GM15510 (cell line): ENCODE data around the gene WASF3.

Source experiments
- POLR2A ChIP-seq: IDR thresholded peaks from 3 replicates; pipeline ENCODE4 v1.6.1; 2011; ENCODE audit warnings: borderline replicate concordance; ENCODE audit not compliant: insufficient read length; ENCODE audit errors: extremely low read depth

WASF3 gene

DNA sequence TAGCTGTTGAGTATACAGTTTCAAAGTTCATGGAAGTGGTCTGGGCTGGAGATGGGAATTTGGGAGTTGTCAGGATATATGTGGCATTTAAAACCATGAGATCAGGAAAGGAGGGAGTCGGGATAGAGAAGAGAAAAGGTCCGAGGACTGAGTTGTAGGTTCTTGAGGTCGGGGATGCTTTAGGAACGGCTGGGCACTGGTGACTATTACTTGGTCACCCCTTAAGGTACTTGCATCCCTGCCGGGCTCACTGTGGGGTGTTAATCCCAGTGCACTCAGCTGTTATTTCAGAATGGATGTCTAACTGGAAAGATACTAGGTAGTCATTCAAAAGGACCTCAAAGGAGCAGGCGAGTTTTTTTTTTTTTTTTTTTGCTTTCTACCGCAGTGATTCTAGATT, 34.2 kb downstream of the WASF3 start:
- TF ChIP-seq POLR2A = no peak

DNA sequence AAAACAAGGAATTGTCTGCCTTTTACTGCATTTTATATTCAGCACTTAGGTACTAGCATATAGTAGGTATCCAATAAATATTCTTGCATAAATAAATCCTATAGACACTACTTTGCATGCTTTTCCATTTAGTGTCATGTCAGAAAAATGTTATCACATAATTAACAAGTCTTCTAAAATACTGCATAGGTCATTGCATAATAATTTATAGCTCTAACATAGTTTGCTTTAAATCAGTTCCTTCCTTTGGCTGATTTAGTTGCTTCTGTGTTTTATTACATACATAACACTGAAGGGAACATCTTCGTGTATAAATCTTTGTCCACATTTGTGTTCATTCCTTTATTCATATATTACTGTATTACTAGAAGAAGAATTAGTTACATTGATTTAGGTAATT, 36.2 kb downstream of the WASF3 start:
- no peak for TF ChIP-seq POLR2A

GRCh38 chr13:26594363-26594762, 36.9 kb downstream of the WASF3 start:
- TF ChIP-seq POLR2A = no peak

- TF ChIP-seq POLR2A = no peak
Observed at GRCh38 chr13:26596458-26596857, 39.0 kb downstream of the WASF3 start.

DNA sequence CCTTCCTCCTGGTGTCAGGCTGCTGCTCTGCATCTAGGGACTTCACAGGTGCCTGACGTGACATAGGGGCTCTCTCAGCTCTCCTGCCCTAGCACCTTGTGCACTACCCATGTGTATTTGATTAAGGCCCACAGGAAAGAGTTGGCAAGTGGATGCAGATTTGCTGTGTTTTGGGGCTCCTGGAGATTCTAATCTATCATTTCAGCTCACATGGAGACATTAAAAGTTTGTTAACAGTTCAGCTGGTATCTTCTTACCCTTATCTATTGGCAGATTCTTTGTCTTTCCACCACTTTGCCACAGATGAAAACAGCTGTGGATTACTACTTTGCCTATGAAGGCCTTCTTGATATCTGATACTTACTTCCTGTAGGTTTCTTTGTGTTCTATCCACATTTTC, 41.9 kb downstream of the WASF3 start:
- no peak for TF ChIP-seq POLR2A

- no peak for TF ChIP-seq POLR2A
Observed at GRCh38 chr13:26599860-26600259, 42.4 kb downstream of the WASF3 start.

- no peak for TF ChIP-seq POLR2A
Observed at GRCh38 chr13:26600343-26600742, 42.9 kb downstream of the WASF3 start.

DNA sequence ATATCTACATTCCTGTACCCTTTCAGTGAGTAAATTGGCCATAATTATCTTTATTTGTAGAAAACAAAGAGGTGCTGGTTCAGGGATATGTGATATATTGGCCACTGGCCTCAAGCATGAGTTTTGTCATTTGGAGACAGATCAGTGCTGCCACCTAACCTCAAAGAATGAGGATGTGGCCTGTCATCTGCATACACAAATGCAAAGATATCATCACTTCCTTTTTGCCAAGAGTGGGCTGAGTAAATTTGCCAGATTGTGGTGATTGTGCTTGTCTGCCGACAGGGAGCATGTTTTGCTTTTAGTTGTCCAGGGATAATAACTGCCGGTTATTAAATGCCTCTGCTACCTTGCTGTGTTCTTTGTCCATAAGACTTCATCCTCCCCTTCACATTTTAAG, 44.2 kb downstream of the WASF3 start:
- TF ChIP-seq POLR2A = no peak

DNA sequence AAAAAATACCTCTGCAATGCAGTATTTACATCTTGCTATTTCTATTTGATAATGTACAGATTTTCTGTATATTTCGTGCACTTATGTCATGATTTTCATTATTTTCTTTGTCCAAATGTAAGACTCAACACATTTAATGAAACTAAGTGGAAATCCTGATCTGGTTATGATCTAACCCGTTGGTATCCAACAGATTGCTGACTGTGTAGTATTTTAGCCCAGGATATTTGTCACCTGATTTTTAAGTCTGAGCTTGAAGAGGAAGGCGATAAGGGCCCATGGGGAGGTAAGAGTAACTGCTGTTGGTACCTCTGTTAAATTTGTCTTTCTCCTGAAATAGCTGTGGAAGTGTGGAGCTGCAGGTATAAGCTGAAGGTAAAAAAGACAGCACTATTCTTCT, 45.3 kb downstream of the WASF3 start:
- TF ChIP-seq POLR2A = no peak

DNA sequence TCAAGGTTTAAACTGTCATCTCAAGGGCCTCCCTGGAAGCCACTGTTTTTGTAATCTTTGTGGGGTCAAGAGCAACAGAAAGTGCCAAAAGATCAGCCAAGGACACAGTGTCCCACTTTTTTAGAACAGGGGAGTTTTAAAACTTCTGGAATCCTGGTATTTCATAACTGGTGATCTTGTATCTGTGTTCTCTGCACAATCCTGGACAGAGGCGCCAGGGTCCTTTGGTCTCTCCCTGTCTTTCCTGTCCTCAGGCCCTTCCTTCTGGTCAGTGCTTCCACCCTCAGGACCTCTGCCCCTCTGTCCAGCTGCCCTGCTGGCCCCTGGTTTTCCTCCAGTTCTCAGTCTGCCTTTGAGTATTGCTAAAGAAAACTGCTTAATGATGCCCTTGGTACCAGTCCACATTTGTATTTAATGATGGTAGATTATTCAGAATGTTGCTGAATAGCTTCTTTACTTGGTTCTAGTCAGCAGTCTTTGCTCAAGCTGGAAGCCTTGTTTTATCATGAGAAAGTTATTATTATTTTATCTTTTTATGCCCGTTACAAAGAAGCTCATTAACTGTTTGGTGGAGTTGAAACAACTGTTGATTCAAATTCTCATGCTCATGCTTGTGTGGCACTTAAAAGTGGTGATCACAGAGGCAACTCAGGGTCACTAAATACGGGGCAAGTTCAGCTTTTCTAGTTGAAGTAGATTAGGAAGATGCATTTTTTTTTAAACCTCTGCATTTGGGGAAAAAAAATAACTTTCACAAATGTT, 47.5 kb downstream of the WASF3 start:
- no peak for TF ChIP-seq POLR2A

- TF ChIP-seq POLR2A = no peak
Observed at GRCh38 chr13:26605845-26606244, 48.4 kb downstream of the WASF3 start.

DNA sequence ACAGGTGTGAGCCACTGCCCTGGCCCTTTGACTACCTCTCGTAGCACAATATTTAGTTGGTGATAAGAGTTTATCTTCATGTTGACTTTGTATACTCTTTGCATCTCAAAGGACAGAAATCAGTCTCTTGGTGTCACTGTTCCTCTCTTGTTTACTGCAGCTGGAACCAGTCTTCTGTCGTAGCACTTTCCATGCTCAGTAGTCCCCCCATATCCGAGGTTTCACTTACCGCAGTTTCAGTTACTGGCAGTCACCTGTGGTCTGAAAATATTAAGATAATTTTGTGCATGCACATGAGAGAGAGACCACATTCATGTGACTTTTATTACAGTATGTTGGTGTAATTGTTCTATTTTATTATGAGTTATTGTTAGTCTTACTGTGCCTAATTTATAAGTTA, 49.1 kb downstream of the WASF3 start:
- no peak for TF ChIP-seq POLR2A

- no peak for TF ChIP-seq POLR2A
Observed at GRCh38 chr13:26614721-26615120, 57.2 kb downstream of the WASF3 start.

GRCh38 chr13:26616126-26616525, 58.6 kb downstream of the WASF3 start:
- no peak for TF ChIP-seq POLR2A

GRCh38 chr13:26618726-26619125, 61.2 kb downstream of the WASF3 start:
- TF ChIP-seq POLR2A = no peak

DNA sequence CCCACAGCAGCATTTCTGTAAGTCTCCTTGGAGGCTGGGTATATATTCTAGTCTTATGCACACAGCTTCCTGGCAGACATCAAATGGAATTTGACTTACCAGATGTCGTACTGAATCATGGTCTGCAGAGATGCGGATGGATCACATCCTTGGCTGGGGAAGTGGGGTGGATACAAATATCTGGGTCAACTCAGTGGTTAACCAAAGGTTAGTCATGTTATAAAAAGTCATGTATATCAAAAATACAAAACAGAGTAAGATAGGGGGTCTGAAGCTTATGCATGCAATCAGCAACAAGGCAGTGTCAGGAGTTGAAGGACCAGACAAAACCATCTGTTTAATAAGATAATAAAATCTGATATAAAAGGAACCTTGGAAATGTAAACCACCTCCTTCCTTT, 61.9 kb downstream of the WASF3 start:
- TF ChIP-seq POLR2A = no peak
